Measurements from ENCODE around the gene VAC14.

VAC14 gene

DNA sequence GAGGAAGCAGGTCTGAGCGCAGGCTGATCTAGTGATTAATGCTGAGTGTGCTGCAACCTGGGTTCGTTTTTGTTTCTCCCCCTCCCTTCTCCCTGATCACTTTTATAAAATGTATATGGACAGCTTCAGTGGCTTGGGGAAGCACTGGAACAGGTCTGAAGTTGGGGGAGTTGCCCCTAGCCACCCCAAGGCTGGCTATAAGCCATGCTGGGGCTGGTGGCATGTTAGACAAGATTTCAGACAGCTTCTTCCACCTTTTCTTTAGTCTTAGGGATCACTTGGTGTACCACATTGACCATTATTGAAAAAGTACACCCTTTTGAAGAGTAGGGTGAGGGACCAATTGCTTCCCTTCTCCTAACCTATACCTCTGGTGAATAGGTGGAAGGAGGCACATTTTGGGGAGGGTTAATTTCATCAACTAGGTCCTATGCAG is 3.8 kb upstream of the VAC14 start:
- H3K4me3 ChIP-seq = no peak overlapping the region
- no peak for DNase-seq (ENCODE audit: low spot score)
- H3K27ac ChIP-seq = no peak overlapping the region
- TF ChIP-seq, protein P1, sequence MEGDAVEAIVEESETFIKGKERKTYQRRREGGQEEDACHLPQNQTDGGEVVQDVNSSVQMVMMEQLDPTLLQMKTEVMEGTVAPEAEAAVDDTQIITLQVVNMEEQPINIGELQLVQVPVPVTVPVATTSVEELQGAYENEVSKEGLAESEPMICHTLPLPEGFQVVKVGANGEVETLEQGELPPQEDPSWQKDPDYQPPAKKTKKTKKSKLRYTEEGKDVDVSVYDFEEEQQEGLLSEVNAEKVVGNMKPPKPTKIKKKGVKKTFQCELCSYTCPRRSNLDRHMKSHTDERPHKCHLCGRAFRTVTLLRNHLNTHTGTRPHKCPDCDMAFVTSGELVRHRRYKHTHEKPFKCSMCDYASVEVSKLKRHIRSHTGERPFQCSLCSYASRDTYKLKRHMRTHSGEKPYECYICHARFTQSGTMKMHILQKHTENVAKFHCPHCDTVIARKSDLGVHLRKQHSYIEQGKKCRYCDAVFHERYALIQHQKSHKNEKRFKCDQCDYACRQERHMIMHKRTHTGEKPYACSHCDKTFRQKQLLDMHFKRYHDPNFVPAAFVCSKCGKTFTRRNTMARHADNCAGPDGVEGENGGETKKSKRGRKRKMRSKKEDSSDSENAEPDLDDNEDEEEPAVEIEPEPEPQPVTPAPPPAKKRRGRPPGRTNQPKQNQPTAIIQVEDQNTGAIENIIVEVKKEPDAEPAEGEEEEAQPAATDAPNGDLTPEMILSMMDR (IDR thresholded peaks at IDR 0.05) = no peak

DNA sequence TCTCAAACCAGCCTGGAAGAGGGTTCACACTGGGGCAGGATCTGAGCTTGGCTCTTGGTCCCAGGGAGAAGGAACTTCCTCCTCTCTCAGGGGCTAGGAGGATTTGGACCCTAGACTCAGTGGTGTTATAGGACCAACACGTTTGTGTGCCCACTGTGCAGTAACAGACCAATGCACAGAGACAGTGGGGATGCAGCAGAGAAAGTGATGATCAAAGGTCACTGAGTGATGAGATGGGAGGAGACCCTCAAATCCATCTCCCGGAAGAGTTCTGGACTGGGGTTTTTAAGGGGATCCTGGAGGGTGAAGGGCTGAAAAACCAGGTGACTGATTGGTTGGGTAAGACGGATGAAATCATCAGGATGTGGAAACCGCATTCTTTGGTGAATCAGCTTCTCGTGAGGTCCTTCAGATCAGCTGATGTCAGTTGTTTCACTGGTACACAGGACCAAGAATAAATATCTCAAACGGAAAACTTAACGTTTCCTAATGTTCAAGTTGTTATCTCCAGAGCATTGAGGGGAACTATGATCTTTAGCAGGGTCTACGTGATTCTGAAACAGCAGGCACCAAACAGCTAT is 3.3 kb upstream of the VAC14 start:
- H3K27ac ChIP-seq = no peak overlapping the region

DNA sequence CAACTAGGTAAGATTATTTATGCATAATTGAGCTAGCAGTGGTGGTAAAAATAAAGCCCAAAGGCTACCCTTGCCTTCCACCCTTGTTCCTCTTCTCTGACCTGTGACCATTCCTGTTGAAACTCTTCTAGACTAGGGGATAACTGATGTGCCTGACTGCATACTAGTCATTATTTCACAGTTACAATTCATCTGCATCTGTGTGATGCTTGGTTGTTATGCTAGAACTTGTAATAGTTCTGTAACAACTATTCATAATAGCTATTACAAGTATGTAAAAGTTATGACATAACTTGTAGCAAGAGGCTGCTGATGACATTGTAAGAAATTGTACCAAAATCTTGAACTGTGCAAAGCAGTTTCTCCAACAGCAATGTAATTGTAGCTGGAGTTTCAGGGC is 2.4 kb upstream of the VAC14 start:
- TF ChIP-seq, protein P1 (IDR thresholded peaks at IDR 0.05) = no peak
- Histone ChIP-seq H3K27ac (no peak overlapping the region), H3K4me3 (no peak overlapping the region)
- no peak for DNase-seq (ENCODE audit: low spot score)

More for the DNA sequence above, 3.3 kb upstream of the VAC14 start:
- no peak overlapping the region for H3K4me3 ChIP-seq
- no peak for DNase-seq (ENCODE audit: low spot score)
- TF ChIP-seq, protein P1 (IDR thresholded peaks at IDR 0.05) = no peak

DNA sequence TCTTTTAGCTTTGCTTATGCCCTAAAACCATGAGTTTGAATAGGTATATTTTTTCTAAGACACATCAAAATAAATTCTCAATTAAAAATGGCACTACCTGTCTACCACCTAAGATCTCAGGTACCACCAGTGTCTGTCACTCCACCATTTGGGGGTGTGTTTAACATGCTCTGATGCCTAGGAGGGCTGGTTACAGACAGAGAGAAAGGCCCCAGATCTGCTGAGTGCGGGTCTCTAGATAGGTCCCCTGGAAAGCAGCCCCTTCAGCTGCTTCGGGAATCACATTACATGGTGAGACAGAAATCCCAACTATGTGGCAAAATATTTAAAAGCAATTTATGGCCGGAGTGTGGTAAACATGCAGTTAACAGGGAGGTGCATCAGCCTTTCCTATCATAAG is 653 bp upstream of the VAC14 start:
- Histone ChIP-seq H3K27ac (no peak overlapping the region), H3K4me3 (peak overlapping the region; percentile 92)
- TF ChIP-seq, protein P1 (IDR thresholded peaks at IDR 0.05) = no peak
- no peak for DNase-seq (ENCODE audit: low spot score)

DNA sequence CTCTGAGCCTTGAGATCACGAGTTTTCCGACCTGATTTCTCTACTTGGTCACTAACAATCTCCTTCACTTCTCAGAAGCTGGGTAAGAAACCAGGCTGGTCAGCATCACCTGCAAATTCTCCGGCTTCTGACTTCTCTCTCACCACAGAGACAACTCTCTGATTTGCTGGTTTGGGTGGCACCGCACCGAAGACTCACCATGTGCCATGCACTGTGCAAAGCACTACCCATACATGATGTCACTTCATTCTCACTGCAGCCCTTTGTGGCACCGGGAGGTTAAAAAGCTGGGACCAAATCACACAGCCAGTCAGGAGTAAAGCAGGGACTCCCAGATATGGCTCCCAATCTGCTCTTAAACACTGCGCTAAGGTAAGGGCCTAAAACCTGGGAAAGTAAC is 647 bp downstream of the VAC14 start:
- DNase-seq (ENCODE audit: low spot score) = no peak
- H3K27ac ChIP-seq = peak overlapping the region in 1 of 2 donors; percentile 40
- TF ChIP-seq, protein P1 (IDR thresholded peaks at IDR 0.05) = no peak
- H3K4me3 ChIP-seq = peak overlapping the region; percentile 92

DNA sequence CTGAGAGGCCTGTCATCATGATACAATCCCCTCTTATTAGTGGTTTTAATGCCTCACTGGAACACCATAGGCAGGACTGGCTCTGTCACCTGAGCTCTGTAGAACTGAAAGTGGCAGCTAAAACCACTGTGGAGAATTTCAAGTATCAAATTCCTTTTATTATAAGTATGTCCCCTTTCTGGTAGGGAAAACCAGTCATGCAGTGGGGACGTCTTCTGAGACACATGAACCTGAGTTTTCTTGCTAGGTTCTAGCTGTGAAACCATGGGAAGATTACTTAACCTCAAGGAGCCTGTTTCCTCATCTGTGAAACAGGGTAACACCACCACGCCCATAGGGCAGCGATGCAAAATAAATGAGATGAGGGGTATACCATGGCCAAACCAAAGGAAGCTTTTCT is 4.7 kb downstream of the VAC14 start:
- TF ChIP-seq, protein P1 (IDR thresholded peaks at IDR 0.05) = no peak
- Histone ChIP-seq H3K4me3 (no peak overlapping the region), H3K27ac (no peak overlapping the region)
- DNase-seq (ENCODE audit: low spot score) = no peak

DNA sequence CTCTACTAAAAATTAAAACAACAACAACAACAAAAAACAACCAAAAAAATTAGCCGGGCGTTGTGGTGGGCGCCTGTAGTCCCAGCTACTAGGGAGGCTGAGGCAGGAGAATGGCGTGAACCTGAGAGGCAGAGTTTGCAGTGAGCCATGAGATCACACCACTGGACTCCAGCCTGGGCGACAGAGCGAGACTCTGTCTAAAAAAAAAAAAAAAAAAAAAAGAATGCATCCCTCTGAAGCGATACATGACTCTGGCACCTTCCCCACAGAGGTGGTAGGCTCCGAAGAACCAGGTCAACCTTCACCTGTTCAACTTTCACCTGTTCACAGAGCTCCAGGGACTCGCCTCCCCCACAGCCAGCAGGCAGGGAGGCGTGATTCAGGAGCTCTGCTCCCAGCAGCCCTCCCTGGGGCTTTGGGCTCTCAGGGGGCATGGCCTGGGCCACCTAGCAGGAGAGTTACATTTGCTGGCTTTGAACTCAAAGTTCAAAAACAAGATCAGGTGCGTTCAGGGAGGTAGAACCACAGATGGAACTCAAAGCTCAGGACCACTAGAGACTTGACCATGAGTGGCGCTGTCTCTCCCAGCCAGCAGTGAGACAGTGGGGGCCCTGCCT is 5.6 kb downstream of the VAC14 start:
- no peak overlapping the region for H3K4me3 ChIP-seq
- no peak overlapping the region for H3K27ac ChIP-seq
- TF ChIP-seq, protein P1 (IDR thresholded peaks at IDR 0.05) = no peak
- DNase-seq (ENCODE audit: low spot score) = no peak
